LNCAP (cell line): ENCODE measurements around the gene TNIK.
A peak's percentile ranks its signal among the peaks of the same experiment; 100 is the strongest.

ENCODE experiments used
- CTCF ChIP-seq: fragments of 450-650 bp; IDR thresholded peaks from 2 replicates; pipeline ENCODE4 v1.5.1; 2017; ENCODE audit warnings: mild to moderate bottlenecking

Gene TNIK

GRCh38 chr3:171175741-171176234, 284.4 kb downstream of the TNIK start:
- TF ChIP-seq CTCF = no peak

DNA sequence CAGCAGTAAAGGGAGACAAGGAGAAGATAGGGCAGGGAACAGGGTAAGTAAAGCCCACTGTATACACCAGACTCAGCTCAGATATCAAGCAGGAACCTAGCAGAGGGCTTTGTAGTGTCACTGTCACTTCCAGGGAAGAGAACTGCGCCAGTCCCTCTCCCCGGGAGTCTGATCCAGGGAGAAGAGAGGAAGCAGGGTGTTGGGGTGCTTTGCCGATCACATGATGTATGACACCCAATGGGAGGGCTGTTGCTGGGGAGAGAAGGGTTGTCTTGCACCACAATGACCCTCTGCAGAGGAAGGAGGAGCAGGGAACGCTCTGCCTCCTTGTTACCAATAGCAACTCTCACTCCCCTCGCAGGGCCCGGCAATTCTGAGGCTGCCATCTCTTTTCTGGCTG, 286.5 kb downstream of the TNIK start:
- no peak for TF ChIP-seq CTCF

DNA sequence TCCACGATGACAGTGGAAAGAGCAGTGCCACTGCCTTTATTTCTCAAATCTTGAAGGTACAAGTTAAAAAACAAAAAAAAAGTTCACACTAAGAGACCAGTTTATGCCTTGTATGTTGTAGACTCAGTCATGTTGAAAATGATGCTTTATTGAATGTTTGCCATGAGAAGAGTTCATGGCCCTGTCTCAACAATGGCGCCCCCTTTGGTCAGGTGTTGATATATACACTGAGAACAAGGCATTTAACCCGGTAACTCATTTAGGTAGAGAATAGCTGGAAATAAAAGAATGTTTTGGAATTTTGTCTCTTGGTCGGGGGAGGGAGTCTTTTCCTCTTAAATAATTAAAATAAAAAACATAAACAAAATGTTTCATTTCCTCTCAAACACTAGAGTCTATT, 288.1 kb downstream of the TNIK start:
- TF ChIP-seq CTCF = peak; percentile 35; the same call in 1 of the 2 replicates

DNA sequence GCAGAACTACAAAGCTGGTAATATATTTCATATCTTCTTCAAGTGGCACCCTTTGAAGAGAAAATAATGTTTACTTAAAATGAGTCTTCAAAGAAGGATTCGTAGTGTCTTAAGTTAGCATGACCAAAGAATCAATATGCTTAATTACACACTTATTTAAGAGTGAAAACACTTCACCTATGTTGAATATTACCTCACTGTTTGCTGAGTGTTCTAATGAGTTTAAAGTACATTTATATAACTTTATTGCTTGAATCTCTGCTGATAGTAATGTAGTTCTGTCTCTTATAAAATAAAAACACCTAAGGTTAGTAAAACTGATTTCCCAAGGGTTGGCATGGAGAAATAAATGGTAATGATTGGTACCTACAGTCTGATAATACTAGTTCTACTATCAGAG, 290.3 kb downstream of the TNIK start:
- no peak for TF ChIP-seq CTCF

- TF ChIP-seq CTCF = no peak
These were observed 290.8 kb downstream of the TNIK start for GRCh38 chr3:171169443-171169842.

- no peak for TF ChIP-seq CTCF
These were observed 291.7 kb downstream of the TNIK start for GRCh38 chr3:171168551-171168950.

- TF ChIP-seq CTCF = peak; percentile 37; the same call in 1 of the 2 replicates
These were observed 292.1 kb downstream of the TNIK start for GRCh38 chr3:171168086-171168485.

GRCh38 chr3:171165983-171166382, 294.2 kb downstream of the TNIK start:
- TF ChIP-seq CTCF = no peak
